ENCODE data around the gene ANKRD30B. TPM values are rescaled to one million over a fixed set of nuclear protein-coding genes. Genes with fewer than 3 reads are reported as not detected.
"Not testable (repeated sequence)": the region's sequence is repeated elsewhere in the genome, so short reads cannot be mapped to it uniquely, and the experiment has no call there.

ANKRD30B gene
- total RNA-seq, 2 donors from 2014 or later, result not detected

- ATAC-seq (ENCODE audit: insufficient number of reproducible peaks, low FRiP score, low read depth); H3K4me3 ChIP-seq; H3K36me3 ChIP-seq; H3K9me3 ChIP-seq; H3K27me3 ChIP-seq (replicated peaks; ENCODE audit: insufficient read depth); H3K27ac ChIP-seq; DNase-seq (ENCODE audit: low spot score); H3K4me1 ChIP-seq (ENCODE audit: control insufficient read depth in 1 of 2, low read depth in 2 of 2): not testable (repeated sequence)
Observed at GRCh38 chr18:14867988-14868387, 120.0 kb downstream of the ANKRD30B start.

- not testable (repeated sequence) for H3K27ac ChIP-seq; H3K4me1 ChIP-seq (ENCODE audit: control insufficient read depth in 1 of 2, low read depth in 2 of 2); DNase-seq (ENCODE audit: low spot score); ATAC-seq (ENCODE audit: insufficient number of reproducible peaks, low FRiP score, low read depth); H3K4me3 ChIP-seq; H3K36me3 ChIP-seq; H3K27me3 ChIP-seq (replicated peaks; ENCODE audit: insufficient read depth); H3K9me3 ChIP-seq
Observed at GRCh38 chr18:14868825-14869224, 120.9 kb downstream of the ANKRD30B start.

- not testable (repeated sequence) for H3K4me3 ChIP-seq; DNase-seq (ENCODE audit: low spot score); H3K27me3 ChIP-seq (replicated peaks; ENCODE audit: insufficient read depth); H3K9me3 ChIP-seq; H3K4me1 ChIP-seq (ENCODE audit: control insufficient read depth in 1 of 2, low read depth in 2 of 2); H3K36me3 ChIP-seq; ATAC-seq (ENCODE audit: insufficient number of reproducible peaks, low FRiP score, low read depth); H3K27ac ChIP-seq
Observed at GRCh38 chr18:14878826-14879225, 130.9 kb downstream of the ANKRD30B start.

- DNase-seq (ENCODE audit: low spot score) (no peak), ATAC-seq (ENCODE audit: insufficient number of reproducible peaks, low FRiP score, low read depth) (no peak)
- TF ChIP-seq, protein P1, sequence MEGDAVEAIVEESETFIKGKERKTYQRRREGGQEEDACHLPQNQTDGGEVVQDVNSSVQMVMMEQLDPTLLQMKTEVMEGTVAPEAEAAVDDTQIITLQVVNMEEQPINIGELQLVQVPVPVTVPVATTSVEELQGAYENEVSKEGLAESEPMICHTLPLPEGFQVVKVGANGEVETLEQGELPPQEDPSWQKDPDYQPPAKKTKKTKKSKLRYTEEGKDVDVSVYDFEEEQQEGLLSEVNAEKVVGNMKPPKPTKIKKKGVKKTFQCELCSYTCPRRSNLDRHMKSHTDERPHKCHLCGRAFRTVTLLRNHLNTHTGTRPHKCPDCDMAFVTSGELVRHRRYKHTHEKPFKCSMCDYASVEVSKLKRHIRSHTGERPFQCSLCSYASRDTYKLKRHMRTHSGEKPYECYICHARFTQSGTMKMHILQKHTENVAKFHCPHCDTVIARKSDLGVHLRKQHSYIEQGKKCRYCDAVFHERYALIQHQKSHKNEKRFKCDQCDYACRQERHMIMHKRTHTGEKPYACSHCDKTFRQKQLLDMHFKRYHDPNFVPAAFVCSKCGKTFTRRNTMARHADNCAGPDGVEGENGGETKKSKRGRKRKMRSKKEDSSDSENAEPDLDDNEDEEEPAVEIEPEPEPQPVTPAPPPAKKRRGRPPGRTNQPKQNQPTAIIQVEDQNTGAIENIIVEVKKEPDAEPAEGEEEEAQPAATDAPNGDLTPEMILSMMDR (IDR thresholded peaks at IDR 0.05), result no peak
- Histone ChIP-seq H3K4me1 (ENCODE audit: control insufficient read depth in 1 of 2, low read depth in 2 of 2) (no peaks in the 10 kb centered on the region), H3K9me3 (no peaks in the 10 kb centered on the region), H3K4me3 (no peak overlapping the region), H3K36me3 (no peaks in the 10 kb centered on the region), H3K27ac (no peak overlapping the region), H3K27me3 (replicated peaks; ENCODE audit: insufficient read depth) (no peaks in the 10 kb centered on the region)
Observed at GRCh38 chr18:14900435-14900834, 152.5 kb downstream of the ANKRD30B start.

Other genes with a start within 250 kb of the ANKRD30B start
- not detected for gene POTEC, start 204.6 kb upstream of the ANKRD30B start, total RNA-seq